ENCODE measurements around the gene PDIA2.

GRCh38 chr16:255183-255582, 27.8 kb upstream of the PDIA2 start:
- TF ChIP-seq CTCF (conservative IDR thresholded peaks at IDR 0.05) (no peak), EZH2 (IDR thresholded peaks at IDR 0.05; ENCODE audit: low read depth) (no peak)
